K562 (cell line): ENCODE results near the gene SLC13A3. TPM values are rescaled to one million over a fixed set of nuclear protein-coding genes. Genes with fewer than 3 reads are reported as not detected.
A peak's percentile ranks its signal among the peaks of the same experiment; 100 is the strongest.

Experiments
- ARID1B ChIP-seq: fragments of 450-650 bp; IDR thresholded peaks from 2 replicates; pipeline ENCODE4 v1.6.1; 2016; ENCODE audit warnings: antibody characterized with exemption, mild to moderate bottlenecking, inconsistent platforms
- CBFA2T2 ChIP-seq: fragments of 450-650 bp; conservative IDR thresholded peaks from 2 replicates; pipeline ENCODE4 v1.6.1; 2017; ENCODE audit warnings: mild to moderate bottlenecking
- CLOCK ChIP-seq: fragments of 250-450 bp; sonication (Bioruptor Pico); IDR thresholded peaks from 2 replicates; pipeline ENCODE4 v1.4.0; 2020; ENCODE audit warnings: mild to moderate bottlenecking, moderate library complexity, borderline replicate concordance
- CXXC5 ChIP-seq: fragments of 250-450 bp; sonication (Bioruptor Pico); IDR thresholded peaks from 2 replicates; pipeline ENCODE4 v1.8.0; 2022; ENCODE audit warnings: inconsistent platforms, mild to moderate bottlenecking, moderate library complexity
- DEAF1 ChIP-seq: fragments of 450-650 bp; formaldehyde crosslinking; IDR thresholded peaks from 2 replicates; pipeline ENCODE4 v1.4.0; 2020; ENCODE audit warnings: mild to moderate bottlenecking, moderate library complexity
- ELF4 ChIP-seq: fragments of 450-650 bp; formaldehyde crosslinking; IDR thresholded peaks from 2 replicates; pipeline ENCODE4 v1.4.0; 2022; ENCODE audit warnings: missing genetic modification characterization
- HIVEP1 ChIP-seq: fragments of 250-450 bp; sonication (Bioruptor Pico); IDR thresholded peaks from 2 replicates; pipeline ENCODE4 v1.4.0; 2020; ENCODE audit warnings: mild to moderate bottlenecking
- IRF1 ChIP-seq: sonication (generic); formaldehyde crosslinking; IDR thresholded peaks from 2 replicates; pipeline ENCODE4 v1.8.0; 2022; ENCODE audit warnings: missing genetic modification reagents, mild to moderate bottlenecking, borderline replicate concordance
- NCOR1 ChIP-seq: fragments of 450-650 bp; IDR thresholded peaks from 2 replicates; pipeline ENCODE4 v1.6.1; 2016; ENCODE audit warnings: mild to moderate bottlenecking, moderate library complexity
- NFATC3 ChIP-seq: fragments of 450-650 bp; IDR thresholded peaks from 2 replicates; pipeline ENCODE4 v1.6.1; 2017; ENCODE audit warnings: mild to moderate bottlenecking
- NFIC ChIP-seq: fragments of 450-650 bp; IDR thresholded peaks from 2 replicates; pipeline ENCODE4 v1.6.1; 2017; ENCODE audit warnings: mild to moderate bottlenecking, inconsistent platforms
- POLR2H ChIP-seq: IDR thresholded peaks from 2 replicates; pipeline ENCODE4 v1.6.1; 2016; ENCODE audit warnings: missing genetic modification characterization, low read depth, mild to moderate bottlenecking, control low read depth, missing compliant biosample characterization, moderate library complexity
- RBM22 ChIP-seq: fragments of 200-400 bp; formaldehyde crosslinking; IDR thresholded peaks from 2 replicates; pipeline ENCODE4 v1.6.1; 2018; ENCODE audit warnings: low read length, low read depth; ENCODE audit not compliant: poor library complexity, severe bottlenecking
- STAT5A ChIP-seq: IDR thresholded peaks from 2 replicates; pipeline ENCODE4 v1.6.1; 2012; ENCODE audit warnings: low read length, inconsistent platforms, borderline replicate concordance
- TAL1 ChIP-seq: fragments of 450-650 bp; IDR thresholded peaks from 2 replicates; pipeline ENCODE4 v1.6.1; 2016; ENCODE audit warnings: mild to moderate bottlenecking
- TEAD4 ChIP-seq, 2 experiments: sonication (generic) in 1 of 2; formaldehyde crosslinking in 1 of 2; IDR thresholded peaks; 2 replicates each; pipeline versions ENCODE4 v1.6.1 to v1.8.0; 2012 to 2022; ENCODE audit warnings: borderline replicate concordance in 1 of 2, inconsistent platforms in 1 of 2, low read length in 1 of 2, mild to moderate bottlenecking in 1 of 2, missing genetic modification reagents in 1 of 2
- ZNF146 ChIP-seq: IDR thresholded peaks from one replicate; pipeline ENCODE4 v1.6.1; 2018; ENCODE audit warnings: missing compliant biosample characterization; ENCODE audit not compliant: unreplicated experiment
- ZNF609 ChIP-seq: sonication (generic); formaldehyde crosslinking; IDR thresholded peaks from 2 replicates; pipeline ENCODE4 v1.8.1; 2023; ENCODE audit warnings: missing genetic modification reagents, mild to moderate bottlenecking, borderline replicate concordance
- polyA plus RNA-seq, 8 experiments: library from polyadenylated mRNA; depleted of rRNA in 4 of 8; stranded (reverse) in 5 of 8; unstranded in 3 of 8; fragments of >200 nt; fragmentation: Nextera tagmentation in 2 of 8; fragmentation: Illumina TruSeq in 1 of 8; extraction: Ambion mirVana in 2 of 8; extraction: Trizol in 1 of 8; gene quantifications; 2 replicates each; pipeline versions ENCODE4 v1.2.1 to v1.2.3, GENCODE V29; 2011 to 2014; ENCODE audit warnings: inconsistent platforms in 1 of 8, missing spikeins in 1 of 8
- total RNA-seq, 7 experiments: library from RNA; depleted of rRNA in 6 of 7; stranded (reverse); fragments of >200 nt in 6 of 7; fragmentation: Illumina TruSeq in 2 of 7; extraction: Trizol in 2 of 7; gene quantifications; 2 replicates each; pipeline versions ENCODE4 v1.2.1 to v1.2.3, GENCODE V29; 2011 to 2021; ENCODE audit warnings: low replicate concordance in 1 of 7

The SLC13A3 gene
- total and polyA plus RNA-seq, 9 of the 15 experiments (the other 6 are each of a cell fraction or from before 2014, with no cell fraction given), result 5.5 to 16.4 (median 8.5) TPM

- TF ChIP-seq ZNF609 (CRISPR knock-in tag), result no peak
- no peak for TF ChIP-seq CLOCK
- TF ChIP-seq DEAF1 (CRISPR knock-in tag), result no peak
- peak; percentile 50 for TF ChIP-seq TEAD4 (IDR thresholded peaks at IDR 0.05; ENCODE audit: low read length)
- TF ChIP-seq TEAD4 (CRISPR knock-in tag; IDR thresholded peaks at IDR 0.05; ENCODE audit: borderline replicate concordance), result no peak
- no peak for TF ChIP-seq ZNF146
- no peak for TF ChIP-seq NFATC3
- TF ChIP-seq TAL1, result peak; percentile 53; the same call in 1 of the 2 replicates
- TF ChIP-seq STAT5A, result no peak
- TF ChIP-seq ELF4 (CRISPR knock-in tag), result no peak
- no peak for TF ChIP-seq POLR2H
- peak; percentile 62 for TF ChIP-seq ARID1B
- TF ChIP-seq IRF1 (CRISPR knock-in tag), result no peak
- TF ChIP-seq CXXC5, result no peak
- peak; percentile 60 for TF ChIP-seq NFIC
- no peak for TF ChIP-seq HIVEP1
- peak; percentile 62 for TF ChIP-seq CBFA2T2
- TF ChIP-seq RBM22, result no peak
- TF ChIP-seq NCOR1, result peak; percentile 30; the same call in 1 of the 2 replicates
Observed at GRCh38 chr20:46599227-46599987, 51.9 kb downstream of the SLC13A3 start (continued).
